K562 (cell line): ENCODE data around the gene ORMDL3. TPM values are rescaled to one million over a fixed set of nuclear protein-coding genes. Genes with fewer than 3 reads are reported as not detected.

Source experiments
- BACH1 ChIP-seq: fragments of 200-800 bp; sonication (Bioruptor generic); IDR thresholded peaks from 2 replicates; pipeline ENCODE4 v1.6.1; 2016; ENCODE audit warnings: missing genetic modification characterization, missing compliant biosample characterization
- CCNT2 ChIP-seq: IDR thresholded peaks from 2 replicates; pipeline ENCODE4 v1.6.1; 2011; ENCODE audit warnings: borderline replicate concordance, low read depth, mild to moderate bottlenecking, moderate library complexity, mixed read lengths, low read length; ENCODE audit not compliant: insufficient read length; ENCODE audit errors: extremely low read depth
- CXXC5 ChIP-seq: fragments of 250-450 bp; sonication (Bioruptor Pico); IDR thresholded peaks from 2 replicates; pipeline ENCODE4 v1.8.0; 2022; ENCODE audit warnings: inconsistent platforms, mild to moderate bottlenecking, moderate library complexity
- FOXP4 ChIP-seq: sonication (generic); formaldehyde crosslinking; IDR thresholded peaks from 2 replicates; pipeline ENCODE4 v1.8.0; 2022; ENCODE audit warnings: mild to moderate bottlenecking, missing genetic modification reagents, borderline replicate concordance
- HMG20B ChIP-seq: fragments of 250-450 bp; sonication (Bioruptor Pico); IDR thresholded peaks from 2 replicates; pipeline ENCODE4 v1.5.0; 2021; ENCODE audit warnings: mild to moderate bottlenecking
- MBD2 ChIP-seq: sonication (generic); IDR thresholded peaks from 2 replicates; pipeline ENCODE4 v1.6.1; 2016; ENCODE audit warnings: low read depth, borderline replicate concordance
- MED1 ChIP-seq: sonication (generic); formaldehyde crosslinking; IDR thresholded peaks from 2 replicates; pipeline ENCODE4 v1.8.1; 2023; ENCODE audit warnings: missing genetic modification reagents, borderline replicate concordance
- MEF2D ChIP-seq: conservative IDR thresholded peaks from 2 replicates; pipeline ENCODE4 v1.6.1; 2016; ENCODE audit warnings: low read depth, missing genetic modification characterization, missing compliant biosample characterization
- MTA3 ChIP-seq: fragments of 450-650 bp; formaldehyde crosslinking; IDR thresholded peaks from 2 replicates; pipeline ENCODE4 v1.6.1; 2017; ENCODE audit warnings: mild to moderate bottlenecking, borderline replicate concordance
- PTRF ChIP-seq: fragments of 450-650 bp; IDR thresholded peaks from 2 replicates; pipeline ENCODE4 v1.6.1; 2016; ENCODE audit warnings: mild to moderate bottlenecking, missing genetic modification characterization, missing compliant biosample characterization
- RBM22 ChIP-seq: fragments of 200-400 bp; formaldehyde crosslinking; IDR thresholded peaks from 2 replicates; pipeline ENCODE4 v1.6.1; 2018; ENCODE audit warnings: low read length, low read depth; ENCODE audit not compliant: poor library complexity, severe bottlenecking
- RNF2 ChIP-seq: sonication (generic); IDR thresholded peaks from 2 replicates; pipeline ENCODE4 v1.6.1; 2016
- SAP30 ChIP-seq: fragments of 200-600 bp; sonication (generic); IDR thresholded peaks from 2 replicates; pipeline ENCODE4 v1.6.1; 2012; ENCODE audit warnings: borderline replicate concordance, low read depth, mild to moderate bottlenecking, moderate library complexity, low read length, control low read depth, inconsistent platforms; ENCODE audit not compliant: insufficient read depth, poor library complexity, severe bottlenecking
- SIRT6 ChIP-seq: IDR thresholded peaks from one replicate; pipeline ENCODE4 v1.6.1; 2012; ENCODE audit warnings: low read depth, mild to moderate bottlenecking, control low read depth, inconsistent platforms, low read length, moderate library complexity
- ZC3H8 ChIP-seq: fragments of 450-650 bp; IDR thresholded peaks from 2 replicates; pipeline ENCODE4 v1.6.1; 2017
- ZNF449 ChIP-seq: fragments of 250-450 bp; sonication (Bioruptor Pico); IDR thresholded peaks from 2 replicates; pipeline ENCODE4 v1.8.0; 2022; ENCODE audit warnings: moderate library complexity, mild to moderate bottlenecking, inconsistent platforms
- ZNF76 ChIP-seq: fragments of 250-450 bp; sonication (Bioruptor Pico); IDR thresholded peaks from 2 replicates; pipeline ENCODE4 v1.4.0; 2020; ENCODE audit warnings: mild to moderate bottlenecking, moderate library complexity, borderline replicate concordance
- polyA plus RNA-seq, 8 experiments: library from polyadenylated mRNA; depleted of rRNA in 4 of 8; stranded (reverse) in 5 of 8; unstranded in 3 of 8; fragments of >200 nt; fragmentation: Nextera tagmentation in 2 of 8; fragmentation: Illumina TruSeq in 1 of 8; extraction: Ambion mirVana in 2 of 8; extraction: Trizol in 1 of 8; gene quantifications; 2 replicates each; pipeline versions ENCODE4 v1.2.1 to v1.2.3, GENCODE V29; 2011 to 2014; ENCODE audit warnings: inconsistent platforms in 1 of 8, missing spikeins in 1 of 8
- total RNA-seq, 7 experiments: library from RNA; depleted of rRNA in 6 of 7; stranded (reverse); fragments of >200 nt in 6 of 7; fragmentation: Illumina TruSeq in 2 of 7; extraction: Trizol in 2 of 7; gene quantifications; 2 replicates each; pipeline versions ENCODE4 v1.2.1 to v1.2.3, GENCODE V29; 2011 to 2021; ENCODE audit warnings: low replicate concordance in 1 of 7
- TF ChIP-seq, protein P1 (sequence below): fragments of 450-650 bp; formaldehyde crosslinking; IDR thresholded peaks from 2 replicates; pipeline ENCODE4 v1.4.0; 2020; ENCODE audit warnings: mild to moderate bottlenecking, moderate library complexity
- TF ChIP-seq, protein P2 (sequence below): fragments of 450-650 bp; IDR thresholded peaks from 2 replicates; pipeline ENCODE4 v1.7.1; 2018; ENCODE audit warnings: mild to moderate bottlenecking, low read depth; ENCODE audit not compliant: partially characterized antibody

ORMDL3 gene
- total and polyA plus RNA-seq, 9 of the 15 experiments (the other 6 are each of a cell fraction or from before 2014, with no cell fraction given) = 2.7 to 57.4 (median 27.1) TPM

- TF ChIP-seq FOXP4 (CRISPR knock-in tag) (no peak), MED1 (no peak), PTRF (no peak), ZC3H8 (no peak), CXXC5 (peak; percentile 93), RNF2 (peak; percentile 50), MEF2D (no peak), SIRT6 (no peak), HMG20B (no peak), ZNF76 (CRISPR knock-in tag) (no peak), MBD2 (peak; percentile 96), MTA3 (peak; percentile 42; the same call in 1 of the 2 replicates), SAP30 (no peak), BACH1 (no peak), RBM22 (no peak), CCNT2 (peak; percentile 73), ZNF449 (CRISPR knock-in tag) (0 out of 2 replicates have a peak, but pooled peaks have one; percentile 28)
- TF ChIP-seq, protein P1, sequence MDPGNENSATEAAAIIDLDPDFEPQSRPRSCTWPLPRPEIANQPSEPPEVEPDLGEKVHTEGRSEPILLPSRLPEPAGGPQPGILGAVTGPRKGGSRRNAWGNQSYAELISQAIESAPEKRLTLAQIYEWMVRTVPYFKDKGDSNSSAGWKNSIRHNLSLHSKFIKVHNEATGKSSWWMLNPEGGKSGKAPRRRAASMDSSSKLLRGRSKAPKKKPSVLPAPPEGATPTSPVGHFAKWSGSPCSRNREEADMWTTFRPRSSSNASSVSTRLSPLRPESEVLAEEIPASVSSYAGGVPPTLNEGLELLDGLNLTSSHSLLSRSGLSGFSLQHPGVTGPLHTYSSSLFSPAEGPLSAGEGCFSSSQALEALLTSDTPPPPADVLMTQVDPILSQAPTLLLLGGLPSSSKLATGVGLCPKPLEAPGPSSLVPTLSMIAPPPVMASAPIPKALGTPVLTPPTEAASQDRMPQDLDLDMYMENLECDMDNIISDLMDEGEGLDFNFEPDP = no peak
- TF ChIP-seq, protein P2, sequence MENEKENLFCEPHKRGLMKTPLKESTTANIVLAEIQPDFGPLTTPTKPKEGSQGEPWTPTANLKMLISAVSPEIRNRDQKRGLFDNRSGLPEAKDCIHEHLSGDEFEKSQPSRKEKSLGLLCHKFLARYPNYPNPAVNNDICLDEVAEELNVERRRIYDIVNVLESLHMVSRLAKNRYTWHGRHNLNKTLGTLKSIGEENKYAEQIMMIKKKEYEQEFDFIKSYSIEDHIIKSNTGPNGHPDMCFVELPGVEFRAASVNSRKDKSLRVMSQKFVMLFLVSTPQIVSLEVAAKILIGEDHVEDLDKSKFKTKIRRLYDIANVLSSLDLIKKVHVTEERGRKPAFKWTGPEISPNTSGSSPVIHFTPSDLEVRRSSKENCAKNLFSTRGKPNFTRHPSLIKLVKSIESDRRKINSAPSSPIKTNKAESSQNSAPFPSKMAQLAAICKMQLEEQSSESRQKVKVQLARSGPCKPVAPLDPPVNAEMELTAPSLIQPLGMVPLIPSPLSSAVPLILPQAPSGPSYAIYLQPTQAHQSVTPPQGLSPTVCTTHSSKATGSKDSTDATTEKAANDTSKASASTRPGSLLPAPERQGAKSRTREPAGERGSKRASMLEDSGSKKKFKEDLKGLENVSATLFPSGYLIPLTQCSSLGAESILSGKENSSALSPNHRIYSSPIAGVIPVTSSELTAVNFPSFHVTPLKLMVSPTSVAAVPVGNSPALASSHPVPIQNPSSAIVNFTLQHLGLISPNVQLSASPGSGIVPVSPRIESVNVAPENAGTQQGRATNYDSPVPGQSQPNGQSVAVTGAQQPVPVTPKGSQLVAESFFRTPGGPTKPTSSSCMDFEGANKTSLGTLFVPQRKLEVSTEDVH = peak; percentile 69
Observed at GRCh38 chr17:39927101-39927928, at the start of gene ORMDL3, which contains the start of gene LRRC3C (continued).
